GM20431 (cell line): ENCODE results near the gene ACRBP.

ENCODE experiments used
- in situ Hi-C: fragments of 300-500 bp; cut with MseI, MboI; formaldehyde crosslinking; loops from one replicate; pipeline ENCODE4 v1.15.0; 2020; ENCODE audit warnings: low sequenced_read_pairs; ENCODE audit not compliant: unreplicated experiment

ACRBP gene

DNA sequence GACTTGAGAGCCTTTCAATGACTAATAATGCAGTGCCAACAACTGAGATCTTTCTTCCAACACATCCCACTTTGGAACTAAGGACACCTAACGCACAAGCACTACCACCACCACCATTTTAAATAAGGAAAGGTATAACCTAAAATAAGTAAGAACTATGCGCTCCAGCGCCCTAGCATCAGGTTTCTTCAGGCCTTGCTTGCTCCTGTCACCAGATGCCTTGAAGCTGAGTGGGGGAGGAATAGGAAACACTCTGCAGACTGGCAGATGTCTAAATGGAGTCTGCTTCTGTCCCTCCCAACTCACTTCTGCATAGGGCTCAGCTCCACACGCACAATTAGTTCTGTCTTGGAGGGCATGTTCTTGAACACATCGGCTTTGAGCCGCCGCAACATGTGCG, 55.1 kb downstream of the ACRBP start:
- in situ Hi-C loops: no loop called here
